HepG2 (cell line): ENCODE data around the gene GFRA1. TPM values are rescaled to one million over a fixed set of nuclear protein-coding genes. Genes with fewer than 3 reads are reported as not detected.

Source experiments
- HHEX ChIP-seq: IDR thresholded peaks from 2 replicates; pipeline ENCODE4 v1.6.1; 2016; ENCODE audit warnings: control low read depth
- HOXD1 ChIP-seq: sonication (generic); formaldehyde crosslinking; IDR thresholded peaks from 2 replicates; pipeline ENCODE4 v1.5.0; 2020; ENCODE audit warnings: missing genetic modification reagents
- KLF12 ChIP-seq: sonication (generic); formaldehyde crosslinking; IDR thresholded peaks from 2 replicates; pipeline ENCODE4 v1.4.0; 2020; ENCODE audit warnings: missing genetic modification reagents, borderline replicate concordance
- LCORL ChIP-seq, 2 experiments: fragments of 450-650 bp in 1 of 2; sonication (generic) in 1 of 2; formaldehyde crosslinking in 1 of 2; IDR thresholded peaks; 2 replicates each; pipeline versions ENCODE4 v1.5.0 to v1.6.1; 2017 to 2020; ENCODE audit warnings: antibody characterized with exemption in 1 of 2, missing genetic modification reagents in 1 of 2
- MXI1 ChIP-seq: IDR thresholded peaks from 3 replicates; pipeline ENCODE4 v1.6.1; 2012; ENCODE audit warnings: low read depth, low read length, inconsistent platforms, borderline replicate concordance
- PAF1 ChIP-seq: IDR thresholded peaks from 2 replicates; pipeline ENCODE4 v1.6.1; 2016; ENCODE audit warnings: missing genetic modification reagents, missing compliant biosample characterization
- PITX1 ChIP-seq: sonication (generic); formaldehyde crosslinking; IDR thresholded peaks from 2 replicates; pipeline ENCODE4 v1.5.1; 2020; ENCODE audit warnings: mild to moderate bottlenecking, missing genetic modification reagents
- PRPF4 ChIP-seq: fragments of 200-400 bp; formaldehyde crosslinking; IDR thresholded peaks from 2 replicates; pipeline ENCODE4 v1.6.1; 2016; ENCODE audit warnings: low read length, low read depth; ENCODE audit not compliant: poor library complexity, severe bottlenecking
- RXRA ChIP-seq: sonication (generic); formaldehyde crosslinking; IDR thresholded peaks from 2 replicates; pipeline ENCODE4 v1.5.1; 2020; ENCODE audit warnings: missing genetic modification reagents
- SRSF1 ChIP-seq: fragments of 200-400 bp; formaldehyde crosslinking; optimal IDR thresholded peaks from 2 replicates; pipeline ENCODE3; 2017; ENCODE audit warnings: mild to moderate bottlenecking, low read depth, low read length, moderate library complexity
- ZFP82 ChIP-seq: sonication (generic); formaldehyde crosslinking; IDR thresholded peaks from 2 replicates; pipeline ENCODE4 v1.5.1; 2020; ENCODE audit warnings: mild to moderate bottlenecking, missing genetic modification reagents, borderline replicate concordance
- ZMYM3 ChIP-seq: sonication (generic); formaldehyde crosslinking; IDR thresholded peaks from 2 replicates; pipeline ENCODE4 v1.5.1; 2020; ENCODE audit warnings: mild to moderate bottlenecking, missing genetic modification reagents
- ZNF253 ChIP-seq: sonication (generic); formaldehyde crosslinking; IDR thresholded peaks from 2 replicates; pipeline ENCODE4 v1.8.0; 2022; ENCODE audit warnings: mild to moderate bottlenecking, missing genetic modification reagents, borderline replicate concordance
- ZNF773 ChIP-seq: sonication (generic); formaldehyde crosslinking; IDR thresholded peaks from 2 replicates; pipeline ENCODE4 v1.4.0; 2020; ENCODE audit warnings: missing genetic modification reagents, borderline replicate concordance
- ZSCAN25 ChIP-seq: sonication (generic); formaldehyde crosslinking; IDR thresholded peaks from 2 replicates; pipeline ENCODE4 v1.8.0; 2022; ENCODE audit warnings: mild to moderate bottlenecking, missing genetic modification reagents
- polyA plus RNA-seq, 8 experiments: library from polyadenylated mRNA; depleted of rRNA in 3 of 8; stranded (reverse) in 7 of 8; unstranded in 1 of 8; fragments of >200 nt; fragmentation: Illumina TruSeq in 4 of 8; extraction: Trizol in 4 of 8; gene quantifications; 2 replicates each; pipeline versions ENCODE4 v1.2.1 to v1.2.3, GENCODE V29; 2011 to 2016; ENCODE audit warnings: low read depth in 4 of 8, missing spikeins in 1 of 8, mixed read lengths in 1 of 8; ENCODE audit not compliant: insufficient read depth in 1 of 8
- total RNA-seq, 5 experiments: library from RNA; depleted of rRNA; stranded (reverse); fragments of >200 nt; fragmentation: Illumina TruSeq; extraction: Trizol; gene quantifications; 2 replicates each; pipeline ENCODE4 v1.2.3, GENCODE V29; 2016; ENCODE audit warnings: low read depth in 1 of 5
- TF ChIP-seq, protein P1 (sequence below): sonication (generic); formaldehyde crosslinking; IDR thresholded peaks from 2 replicates; pipeline ENCODE4 v1.4.0; 2020; ENCODE audit warnings: mild to moderate bottlenecking, missing genetic modification reagents
- TF ChIP-seq, protein P2 (sequence below): sonication (generic); formaldehyde crosslinking; IDR thresholded peaks from 2 replicates; pipeline ENCODE4 v1.5.0; 2020; ENCODE audit warnings: missing genetic modification reagents
- TF ChIP-seq, protein P3 (sequence below): sonication (generic); formaldehyde crosslinking; IDR thresholded peaks from 2 replicates; pipeline ENCODE4 v1.4.0; 2020; ENCODE audit warnings: mild to moderate bottlenecking, missing genetic modification reagents
- TF ChIP-seq, protein P4 (sequence below): sonication (generic); formaldehyde crosslinking; IDR thresholded peaks from 2 replicates; pipeline ENCODE4 v1.5.0; 2020; ENCODE audit warnings: missing genetic modification reagents, mild to moderate bottlenecking, borderline replicate concordance

The GFRA1 gene
- total and polyA plus RNA-seq, 2 of the 13 experiments (the other 11 are each of a cell fraction or from before 2014, with no cell fraction given): not detected

DNA sequence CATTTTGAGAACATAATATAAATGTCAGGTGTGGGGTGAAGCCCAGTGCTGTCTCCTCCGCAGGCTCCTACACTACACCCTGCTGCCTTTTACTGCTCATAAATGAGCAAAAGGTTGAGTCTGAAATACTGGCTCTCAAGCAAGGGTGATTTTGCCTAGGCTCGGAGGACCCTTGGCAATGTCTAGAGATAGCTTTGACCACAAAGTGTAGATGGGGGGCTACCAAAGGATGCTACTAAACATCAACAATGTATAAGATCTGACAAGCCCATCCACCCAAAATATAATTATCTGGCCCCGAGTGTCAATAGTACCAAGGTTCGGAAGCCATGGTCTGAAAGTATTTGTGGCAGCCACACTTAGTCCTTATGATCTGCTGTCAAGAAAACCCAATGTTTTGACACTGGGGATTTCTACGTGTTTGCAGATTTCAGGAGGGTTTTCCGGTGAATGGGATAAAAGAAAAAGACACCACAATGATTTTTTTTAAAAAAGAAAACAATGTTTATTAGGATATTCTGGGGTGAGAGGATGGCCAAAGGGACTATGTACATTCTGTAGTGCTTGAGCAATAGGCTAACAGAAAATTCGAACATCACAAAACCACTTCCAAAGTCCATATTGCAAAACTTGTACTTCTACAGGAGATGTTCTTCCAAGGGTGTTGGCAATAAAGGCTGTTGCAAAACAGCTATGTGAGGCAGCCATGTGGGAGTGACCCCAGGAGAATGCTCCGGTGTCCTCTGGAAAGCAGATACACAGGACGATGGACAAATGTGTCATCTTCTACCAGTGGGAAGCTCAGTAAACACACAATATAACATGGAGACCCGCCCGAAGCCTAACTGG, 216.3 kb downstream of the GFRA1 start (continued):
- TF ChIP-seq, protein P1, sequence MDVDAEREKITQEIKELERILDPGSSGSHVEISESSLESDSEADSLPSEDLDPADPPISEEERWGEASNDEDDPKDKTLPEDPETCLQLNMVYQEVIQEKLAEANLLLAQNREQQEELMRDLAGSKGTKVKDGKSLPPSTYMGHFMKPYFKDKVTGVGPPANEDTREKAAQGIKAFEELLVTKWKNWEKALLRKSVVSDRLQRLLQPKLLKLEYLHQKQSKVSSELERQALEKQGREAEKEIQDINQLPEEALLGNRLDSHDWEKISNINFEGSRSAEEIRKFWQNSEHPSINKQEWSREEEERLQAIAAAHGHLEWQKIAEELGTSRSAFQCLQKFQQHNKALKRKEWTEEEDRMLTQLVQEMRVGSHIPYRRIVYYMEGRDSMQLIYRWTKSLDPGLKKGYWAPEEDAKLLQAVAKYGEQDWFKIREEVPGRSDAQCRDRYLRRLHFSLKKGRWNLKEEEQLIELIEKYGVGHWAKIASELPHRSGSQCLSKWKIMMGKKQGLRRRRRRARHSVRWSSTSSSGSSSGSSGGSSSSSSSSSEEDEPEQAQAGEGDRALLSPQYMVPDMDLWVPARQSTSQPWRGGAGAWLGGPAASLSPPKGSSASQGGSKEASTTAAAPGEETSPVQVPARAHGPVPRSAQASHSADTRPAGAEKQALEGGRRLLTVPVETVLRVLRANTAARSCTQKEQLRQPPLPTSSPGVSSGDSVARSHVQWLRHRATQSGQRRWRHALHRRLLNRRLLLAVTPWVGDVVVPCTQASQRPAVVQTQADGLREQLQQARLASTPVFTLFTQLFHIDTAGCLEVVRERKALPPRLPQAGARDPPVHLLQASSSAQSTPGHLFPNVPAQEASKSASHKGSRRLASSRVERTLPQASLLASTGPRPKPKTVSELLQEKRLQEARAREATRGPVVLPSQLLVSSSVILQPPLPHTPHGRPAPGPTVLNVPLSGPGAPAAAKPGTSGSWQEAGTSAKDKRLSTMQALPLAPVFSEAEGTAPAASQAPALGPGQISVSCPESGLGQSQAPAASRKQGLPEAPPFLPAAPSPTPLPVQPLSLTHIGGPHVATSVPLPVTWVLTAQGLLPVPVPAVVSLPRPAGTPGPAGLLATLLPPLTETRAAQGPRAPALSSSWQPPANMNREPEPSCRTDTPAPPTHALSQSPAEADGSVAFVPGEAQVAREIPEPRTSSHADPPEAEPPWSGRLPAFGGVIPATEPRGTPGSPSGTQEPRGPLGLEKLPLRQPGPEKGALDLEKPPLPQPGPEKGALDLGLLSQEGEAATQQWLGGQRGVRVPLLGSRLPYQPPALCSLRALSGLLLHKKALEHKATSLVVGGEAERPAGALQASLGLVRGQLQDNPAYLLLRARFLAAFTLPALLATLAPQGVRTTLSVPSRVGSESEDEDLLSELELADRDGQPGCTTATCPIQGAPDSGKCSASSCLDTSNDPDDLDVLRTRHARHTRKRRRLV (CRISPR knock-in tag): no peak
- TF ChIP-seq MXI1 (peak; percentile 41; the same call in 1 of the 3 replicates), HOXD1 (CRISPR knock-in tag) (0 out of 2 replicates have a peak, but pooled peaks have one; percentile 31), PITX1 (CRISPR knock-in tag) (peak; percentile 82), ZFP82 (CRISPR knock-in tag) (no peak), LCORL (IDR thresholded peaks at IDR 0.05) (peak; percentile 76), LCORL (CRISPR knock-in tag; IDR thresholded peaks at IDR 0.05) (peak; percentile 96), ZSCAN25 (CRISPR knock-in tag) (no peak), KLF12 (CRISPR knock-in tag) (no peak), PAF1 (no peak), SRSF1 (no peak), RXRA (CRISPR knock-in tag) (peak; percentile 35; the same call in 1 of the 2 replicates), ZNF773 (no peak), HHEX (CRISPR knock-in tag) (peak; percentile 76), ZNF253 (no peak), ZMYM3 (CRISPR knock-in tag) (peak; percentile 43; the same call in 1 of the 2 replicates), PRPF4 (no peak)
- TF ChIP-seq, protein P2, sequence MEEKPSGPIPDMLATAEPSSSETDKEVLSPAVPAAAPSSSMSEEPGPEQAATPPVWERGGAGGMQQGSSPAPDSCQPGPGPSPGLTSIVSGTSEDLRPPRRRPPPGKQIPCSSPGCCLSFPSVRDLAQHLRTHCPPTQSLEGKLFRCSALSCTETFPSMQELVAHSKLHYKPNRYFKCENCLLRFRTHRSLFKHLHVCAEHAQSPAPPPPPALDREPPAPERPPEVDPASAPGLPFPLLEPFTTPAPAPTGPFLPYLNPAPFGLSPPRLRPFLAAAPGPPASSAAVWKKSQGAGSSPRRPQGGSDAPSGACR (CRISPR knock-in tag): peak; percentile 77; the same call in 1 of the 2 replicates
- TF ChIP-seq, protein P3, sequence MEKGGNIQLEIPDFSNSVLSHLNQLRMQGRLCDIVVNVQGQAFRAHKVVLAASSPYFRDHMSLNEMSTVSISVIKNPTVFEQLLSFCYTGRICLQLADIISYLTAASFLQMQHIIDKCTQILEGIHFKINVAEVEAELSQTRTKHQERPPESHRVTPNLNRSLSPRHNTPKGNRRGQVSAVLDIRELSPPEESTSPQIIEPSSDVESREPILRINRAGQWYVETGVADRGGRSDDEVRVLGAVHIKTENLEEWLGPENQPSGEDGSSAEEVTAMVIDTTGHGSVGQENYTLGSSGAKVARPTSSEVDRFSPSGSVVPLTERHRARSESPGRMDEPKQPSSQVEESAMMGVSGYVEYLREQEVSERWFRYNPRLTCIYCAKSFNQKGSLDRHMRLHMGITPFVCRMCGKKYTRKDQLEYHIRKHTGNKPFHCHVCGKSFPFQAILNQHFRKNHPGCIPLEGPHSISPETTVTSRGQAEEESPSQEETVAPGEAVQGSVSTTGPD (CRISPR knock-in tag): no peak
- TF ChIP-seq, protein P4, sequence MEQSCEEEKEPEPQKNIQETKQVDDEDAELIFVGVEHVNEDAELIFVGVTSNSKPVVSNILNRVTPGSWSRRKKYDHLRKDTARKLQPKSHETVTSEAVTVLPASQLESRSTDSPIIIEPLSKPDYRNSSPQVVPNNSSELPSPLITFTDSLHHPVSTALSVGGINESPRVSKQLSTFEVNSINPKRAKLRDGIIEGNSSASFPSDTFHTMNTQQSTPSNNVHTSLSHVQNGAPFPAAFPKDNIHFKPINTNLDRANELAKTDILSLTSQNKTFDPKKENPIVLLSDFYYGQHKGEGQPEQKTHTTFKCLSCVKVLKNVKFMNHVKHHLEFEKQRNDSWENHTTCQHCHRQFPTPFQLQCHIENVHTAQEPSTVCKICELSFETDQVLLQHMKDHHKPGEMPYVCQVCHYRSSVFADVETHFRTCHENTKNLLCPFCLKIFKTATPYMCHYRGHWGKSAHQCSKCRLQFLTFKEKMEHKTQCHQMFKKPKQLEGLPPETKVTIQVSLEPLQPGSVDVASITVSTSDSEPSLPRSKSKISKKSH (CRISPR knock-in tag): no peak
